Ishikawa (cell line): ENCODE results near the gene PLA1A.

Experiments used
- CEBPB ChIP-seq: IDR thresholded peaks from 2 replicates; pipeline ENCODE4 v1.6.1; 2012
- CREB1 ChIP-seq: IDR thresholded peaks from 2 replicates; pipeline ENCODE4 v1.6.1; 2012; ENCODE audit warnings: low read depth
- EGR1 ChIP-seq: IDR thresholded peaks from 2 replicates; pipeline ENCODE4 v1.6.1; 2012
- EP300 ChIP-seq: IDR thresholded peaks from 2 replicates; pipeline ENCODE4 v1.6.1; 2012; ENCODE audit warnings: borderline replicate concordance
- FOXM1 ChIP-seq: IDR thresholded peaks from 2 replicates; pipeline ENCODE4 v1.6.1; 2012; ENCODE audit warnings: low read depth, borderline replicate concordance
- MAX ChIP-seq: IDR thresholded peaks from 2 replicates; pipeline ENCODE4 v1.6.1; 2012
- NFIC ChIP-seq: IDR thresholded peaks from 2 replicates; pipeline ENCODE4 v1.6.1; 2012
- RAD21 ChIP-seq: IDR thresholded peaks from 2 replicates; pipeline ENCODE4 v1.6.1; 2012; ENCODE audit warnings: low read depth
- REST ChIP-seq: IDR thresholded peaks from 2 replicates; pipeline ENCODE4 v1.6.1; 2012; ENCODE audit warnings: low read depth, mild to moderate bottlenecking
- TAF1 ChIP-seq: IDR thresholded peaks from 2 replicates; pipeline ENCODE4 v1.6.1; 2012; ENCODE audit warnings: low read depth, mild to moderate bottlenecking
- TCF12 ChIP-seq: IDR thresholded peaks from 2 replicates; pipeline ENCODE4 v1.6.1; 2012; ENCODE audit warnings: low read depth
- TEAD4 ChIP-seq: IDR thresholded peaks from 2 replicates; pipeline ENCODE4 v1.6.1; 2012
- YY1 ChIP-seq: IDR thresholded peaks from 2 replicates; pipeline ENCODE4 v1.6.1; 2012; ENCODE audit warnings: low read depth
- ZBTB7A ChIP-seq: IDR thresholded peaks from 2 replicates; pipeline ENCODE4 v1.6.1; 2012; ENCODE audit warnings: low read depth

DNA sequence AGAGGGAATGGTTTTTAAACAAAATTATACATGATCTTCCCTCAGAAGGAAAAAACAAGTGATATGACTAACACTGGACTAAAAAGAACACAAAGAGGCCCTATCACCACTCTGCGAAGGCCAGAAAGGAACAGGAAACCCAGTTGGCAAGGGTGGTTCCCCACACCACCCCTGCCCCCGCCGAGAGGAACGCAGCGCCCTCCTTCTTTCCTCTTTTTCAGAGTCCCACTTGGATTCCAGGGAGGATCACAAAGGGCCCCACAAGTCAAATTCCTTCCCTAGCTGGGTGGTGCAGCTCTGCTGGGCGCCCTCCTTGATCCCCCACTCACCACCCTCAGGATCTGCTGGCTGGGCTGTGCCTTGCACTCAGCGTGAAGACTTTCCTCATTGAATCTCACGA, 29.8 kb downstream of the PLA1A start:
- TF ChIP-seq MAX (no peak), EP300 (no peak), EGR1 (no peak), RAD21 (no peak), TAF1 (no peak), YY1 (no peak), TEAD4 (no peak), FOXM1 (no peak), REST (no peak), TCF12 (no peak), NFIC (no peak), CEBPB (no peak), CREB1 (no peak), ZBTB7A (no peak)
